HG03045 (cell line): ENCODE measurements around the gene AP1M1.

ENCODE experiments used
- ATAC-seq: cut with Tn5 transposase; IDR thresholded peaks from one replicate; pipeline ENCODE4 v1.9.1; 2021; ENCODE audit warnings: mild to moderate bottlenecking, moderate library complexity; ENCODE audit not compliant: unreplicated experiment

The AP1M1 gene

GRCh38 chr19:16207063-16207462 is 9.4 kb downstream of the AP1M1 start:
- ATAC-seq, result no peak

GRCh38 chr19:16207490-16208025 is 9.8 kb downstream of the AP1M1 start:
- ATAC-seq, result no peak

- ATAC-seq, result no peak
Observed at GRCh38 chr19:16208064-16208759, 10.5 kb downstream of the AP1M1 start.

- no peak for ATAC-seq
Observed at GRCh38 chr19:16208847-16209665, 11.3 kb downstream of the AP1M1 start.

GRCh38 chr19:16210168-16210567 is 12.5 kb downstream of the AP1M1 start:
- ATAC-seq, result no peak

GRCh38 chr19:16213076-16213475 is 15.4 kb downstream of the AP1M1 start:
- ATAC-seq, result no peak

- no peak for ATAC-seq
Observed at GRCh38 chr19:16216744-16217670, 19.3 kb downstream of the AP1M1 start.

- no peak for ATAC-seq
Observed at GRCh38 chr19:16217716-16218451, 20.2 kb downstream of the AP1M1 start.

- ATAC-seq, result no peak
Observed at GRCh38 chr19:16218851-16219250, 21.1 kb downstream of the AP1M1 start.

- no peak for ATAC-seq
Observed at GRCh38 chr19:16222806-16223205, 25.1 kb downstream of the AP1M1 start.

- no peak for ATAC-seq
Observed at GRCh38 chr19:16223746-16224145, 26.0 kb downstream of the AP1M1 start.

- ATAC-seq, result no peak
Observed at GRCh38 chr19:16224293-16225045, 26.8 kb downstream of the AP1M1 start.

- ATAC-seq, result no peak
Observed at GRCh38 chr19:16225279-16226183, 27.8 kb downstream of the AP1M1 start.

GRCh38 chr19:16226184-16226591 is 28.5 kb downstream of the AP1M1 start:
- ATAC-seq, result no peak

- no peak for ATAC-seq
Observed at GRCh38 chr19:16226878-16227836, 29.4 kb downstream of the AP1M1 start.

- no peak for ATAC-seq
Observed at GRCh38 chr19:16227837-16228636, 30.3 kb downstream of the AP1M1 start.
